OCI-LY1 (cell line): ENCODE results near the gene RNF38.

Source experiments
- H2AFZ ChIP-seq: fragments of 200-600 bp; sonication (generic), shearing (Covaris generic); 2 replicates; pipeline ENCODE4 v1.6.0; 2014; ENCODE audit warnings: antibody characterized with exemption, mild to moderate bottlenecking, low read length
- H3F3A ChIP-seq: fragments of 200-600 bp; sonication (generic), shearing (Covaris generic); 2 replicates; pipeline ENCODE4 v1.6.0; 2014; ENCODE audit warnings: mild to moderate bottlenecking, antibody characterized with exemption, low read length, moderate library complexity; ENCODE audit not compliant: insufficient read depth
- H3K27ac ChIP-seq: fragments of 200-600 bp; sonication (generic); 2 replicates; pipeline ENCODE4 v1.5.1; 2014; ENCODE audit warnings: low read length, mixed run types, mild to moderate bottlenecking, low read depth; ENCODE audit not compliant: poor library complexity, severe bottlenecking
- H3K27me3 ChIP-seq: fragments of 200-600 bp; sonication (generic); 2 replicates; pipeline ENCODE4 v1.6.0; 2014; ENCODE audit warnings: antibody characterized with exemption, mild to moderate bottlenecking, low read length, moderate library complexity; ENCODE audit not compliant: insufficient read depth
- H3K36me3 ChIP-seq: fragments of 200-600 bp; sonication (generic); 2 replicates; pipeline ENCODE4 v1.6.1; 2014; ENCODE audit warnings: mild to moderate bottlenecking, antibody characterized with exemption, low read length, moderate library complexity, mixed read lengths; ENCODE audit not compliant: insufficient read depth
- H3K4me1 ChIP-seq: fragments of 200-600 bp; sonication (generic); 2 replicates; pipeline ENCODE4 v1.5.1; 2014; ENCODE audit warnings: mild to moderate bottlenecking, low read length, moderate library complexity; ENCODE audit not compliant: insufficient read depth, severe bottlenecking
- H3K4me2 ChIP-seq: fragments of 200-600 bp; sonication (generic), shearing (Covaris generic); 2 replicates; pipeline ENCODE4 v1.6.1; 2014; ENCODE audit warnings: low read length
- H3K4me3 ChIP-seq: fragments of 200-600 bp; sonication (generic); 2 replicates; pipeline ENCODE4 v1.5.1; 2014; ENCODE audit warnings: low read length, low read depth, mild to moderate bottlenecking, mixed read lengths; ENCODE audit not compliant: poor library complexity, severe bottlenecking
- H3K79me2 ChIP-seq: fragments of 200-600 bp; shearing (Covaris generic); 2 replicates; pipeline ENCODE4 v1.6.1; 2016; ENCODE audit warnings: mixed run types, low read length, mixed read lengths; ENCODE audit not compliant: insufficient read depth
- H3K9ac ChIP-seq: fragments of 200-600 bp; sonication (generic), shearing (Covaris generic); 2 replicates; pipeline ENCODE4 v1.6.1; 2014; ENCODE audit warnings: mild to moderate bottlenecking, low read length, mixed read lengths
- H3K9me2 ChIP-seq: fragments of 200-600 bp; sonication (generic), shearing (Covaris generic); 2 replicates; pipeline ENCODE4 v1.6.1; 2014; ENCODE audit warnings: low read depth, mild to moderate bottlenecking, low read length, mixed read lengths
- H3K9me3 ChIP-seq: fragments of 200-600 bp; shearing (Covaris generic); 2 replicates; pipeline ENCODE4 v1.6.1; 2014; ENCODE audit warnings: low read length, mixed read lengths
- H4K20me1 ChIP-seq: fragments of 200-600 bp; sonication (generic), shearing (Covaris generic); 2 replicates; pipeline ENCODE4 v1.6.0; 2016; ENCODE audit warnings: mild to moderate bottlenecking, low read length; ENCODE audit not compliant: insufficient read depth
- CTCF ChIP-seq: fragments of 200-600 bp; sonication (generic), shearing (Covaris generic); IDR thresholded peaks from 2 replicates; pipeline ENCODE4 v1.5.1; 2017; ENCODE audit warnings: mild to moderate bottlenecking, antibody characterized with exemption, low read length, moderate library complexity, mixed read lengths
- EZH2 ChIP-seq: fragments of 200-600 bp; sonication (generic), shearing (Covaris generic); IDR thresholded peaks from 2 replicates; pipeline ENCODE4 v1.8.0; 2017; ENCODE audit warnings: borderline replicate concordance, mixed run types, mild to moderate bottlenecking, antibody characterized with exemption, low read length, moderate library complexity, mixed read lengths

RNF38 gene

GRCh38 chr9:36431078-36431477 lies 31.0 kb upstream of the RNF38 start:
- TF ChIP-seq CTCF (no peak), EZH2 (no peak)
- Histone ChIP-seq H3K79me2 (peaks cover 19% of the 10 kb centered on the region), H3K27ac (no peak overlapping the region), H3F3A (no peaks in the 10 kb centered on the region), H3K4me1 (no peaks in the 10 kb centered on the region), H4K20me1 (no peaks in the 10 kb centered on the region), H2AFZ (no peak overlapping the region), H3K9ac (no peak overlapping the region), H3K36me3 (peaks cover 12% of the 10 kb centered on the region; the same call in 1 of the 2 replicates), H3K9me3 (no peaks in the 10 kb centered on the region), H3K4me3 (no peak overlapping the region), H3K4me2 (no peak overlapping the region), H3K9me2 (no peaks in the 10 kb centered on the region), H3K27me3 (no peaks in the 10 kb centered on the region)

GRCh38 chr9:36426945-36427344 lies 26.9 kb upstream of the RNF38 start:
- Histone ChIP-seq H3K9me2 (no peaks in the 10 kb centered on the region), H3K79me2 (peaks cover 27% of the 10 kb centered on the region), H2AFZ (no peak overlapping the region), H4K20me1 (no peaks in the 10 kb centered on the region), H3F3A (no peaks in the 10 kb centered on the region), H3K36me3 (peaks cover 21% of the 10 kb centered on the region; the same call in 1 of the 2 replicates), H3K9ac (no peak overlapping the region), H3K4me2 (no peak overlapping the region), H3K9me3 (no peaks in the 10 kb centered on the region), H3K27me3 (no peaks in the 10 kb centered on the region), H3K4me1 (no peaks in the 10 kb centered on the region), H3K4me3 (no peak overlapping the region), H3K27ac (no peak overlapping the region)
- TF ChIP-seq CTCF (no peak), EZH2 (no peak)

- Histone ChIP-seq H3K9me3 (no peaks in the 10 kb centered on the region), H3K36me3 (peaks cover 24% of the 10 kb centered on the region; the same call in 1 of the 2 replicates), H3K9ac (no peak overlapping the region), H3K79me2 (peaks cover 27% of the 10 kb centered on the region), H2AFZ (no peak overlapping the region), H3K4me3 (no peak overlapping the region), H3K9me2 (no peaks in the 10 kb centered on the region), H3F3A (no peaks in the 10 kb centered on the region), H3K4me1 (no peaks in the 10 kb centered on the region), H3K27ac (no peak overlapping the region), H3K4me2 (no peak overlapping the region), H3K27me3 (no peaks in the 10 kb centered on the region), H4K20me1 (no peaks in the 10 kb centered on the region)
- TF ChIP-seq CTCF = no peak
- TF ChIP-seq EZH2 = no peak
Measured at GRCh38 chr9:36426348-36426747, 26.3 kb upstream of the RNF38 start.
